Endodermal cell (in vitro differentiated cells): Measurements from ENCODE around the gene TMEM131L. TPM values are rescaled to one million over a fixed set of nuclear protein-coding genes. Genes with fewer than 3 reads are reported as not detected.

Experiments
- DNase-seq: peaks from one replicate; pipeline ENCODE4 v3.0.0-alpha.2; 2017
- H3K27ac ChIP-seq: 2 replicates; pipeline ENCODE4 v1.5.1; 2013; ENCODE audit warnings: mild to moderate bottlenecking, low read depth, low read length, moderate library complexity
- H3K27me3 ChIP-seq: 2 replicates; pipeline ENCODE4 v1.6.1; 2013; ENCODE audit warnings: mild to moderate bottlenecking, low read length, moderate library complexity; ENCODE audit not compliant: insufficient read depth, control insufficient read depth, poor library complexity, severe bottlenecking
- H3K36me3 ChIP-seq: 2 replicates; pipeline ENCODE4 v1.7.0; 2013; ENCODE audit warnings: mild to moderate bottlenecking, low read length, moderate library complexity; ENCODE audit not compliant: control insufficient read depth, insufficient read depth
- H3K4me1 ChIP-seq: one replicate; pipeline ENCODE4 v1.7.0; 2013; ENCODE audit warnings: low read length; ENCODE audit not compliant: control insufficient read depth, insufficient read depth
- H3K4me3 ChIP-seq: 2 replicates; pipeline ENCODE4 v1.5.1; 2013; ENCODE audit warnings: mild to moderate bottlenecking, low read length, moderate library complexity
- H3K9ac ChIP-seq: 2 replicates; pipeline ENCODE4 v1.6.1; 2013; ENCODE audit warnings: mild to moderate bottlenecking, low read length, moderate library complexity; ENCODE audit not compliant: poor library complexity, severe bottlenecking; ENCODE audit errors: extremely low read depth
- H3K9me3 ChIP-seq: 2 replicates; pipeline ENCODE4 v1.6.1; 2013; ENCODE audit warnings: mild to moderate bottlenecking, low read length, moderate library complexity; ENCODE audit not compliant: control insufficient read depth
- H3K27ac Mint-ChIP-seq: 2 replicates; pipeline ENCODE4 v1.8.0; 2020; ENCODE audit warnings: mixed read lengths
- H3K27me3 Mint-ChIP-seq: 2 replicates; pipeline ENCODE4 v1.8.0; 2021; ENCODE audit warnings: mild to moderate bottlenecking, mixed read lengths; ENCODE audit not compliant: insufficient read depth
- H3K36me3 Mint-ChIP-seq: 2 replicates; pipeline ENCODE4 v1.8.0; 2020; ENCODE audit warnings: low read depth, mixed read lengths
- H3K4me1 Mint-ChIP-seq: 2 replicates; pipeline ENCODE4 v1.8.0; 2020; ENCODE audit warnings: mixed read lengths
- H3K4me3 Mint-ChIP-seq: 2 replicates; pipeline ENCODE4 v1.8.0; 2020; ENCODE audit warnings: mild to moderate bottlenecking, moderate library complexity, mixed read lengths
- H3K9me3 Mint-ChIP-seq: 2 replicates; pipeline ENCODE4 v1.8.0; 2020; ENCODE audit warnings: mild to moderate bottlenecking, mixed read lengths
- WGBS, 2 experiments: methylation state at CpG; one replicate each; pipeline versions ENCODE4 v1.1.5 to v1.1.7; 2013; ENCODE audit warnings: missing lambda C conversion rate in 2 of 2, mixed read lengths in 1 of 2; ENCODE audit not compliant: insufficient coverage in 1 of 2, insufficient read length in 1 of 2; 5-methylcytosine and 5-hydroxymethylcytosine counted together
- total RNA-seq, 2 donors: library from RNA; stranded (reverse); fragmentation: NEBNext Ultra II Directional in 1 of 2; extraction: Animal tissue kit (Norgen Biotek cat#: 25700) in 1 of 2; gene quantifications; 2 replicates in 1 of 2; 3 replicates in 1 of 2; pipeline ENCODE4 v1.2.1, GENCODE V29; 2021
- TF ChIP-seq, protein P1 (sequence below): fragments of 200-600 bp; sonication (generic); conservative IDR thresholded peaks from 2 replicates; pipeline ENCODE4 v1.5.0; 2021; ENCODE audit warnings: antibody characterized with exemption, mild to moderate bottlenecking

Gene TMEM131L
- total RNA-seq, 2 donors from 2014 or later: 6.2 to 10.8 TPM

DNA sequence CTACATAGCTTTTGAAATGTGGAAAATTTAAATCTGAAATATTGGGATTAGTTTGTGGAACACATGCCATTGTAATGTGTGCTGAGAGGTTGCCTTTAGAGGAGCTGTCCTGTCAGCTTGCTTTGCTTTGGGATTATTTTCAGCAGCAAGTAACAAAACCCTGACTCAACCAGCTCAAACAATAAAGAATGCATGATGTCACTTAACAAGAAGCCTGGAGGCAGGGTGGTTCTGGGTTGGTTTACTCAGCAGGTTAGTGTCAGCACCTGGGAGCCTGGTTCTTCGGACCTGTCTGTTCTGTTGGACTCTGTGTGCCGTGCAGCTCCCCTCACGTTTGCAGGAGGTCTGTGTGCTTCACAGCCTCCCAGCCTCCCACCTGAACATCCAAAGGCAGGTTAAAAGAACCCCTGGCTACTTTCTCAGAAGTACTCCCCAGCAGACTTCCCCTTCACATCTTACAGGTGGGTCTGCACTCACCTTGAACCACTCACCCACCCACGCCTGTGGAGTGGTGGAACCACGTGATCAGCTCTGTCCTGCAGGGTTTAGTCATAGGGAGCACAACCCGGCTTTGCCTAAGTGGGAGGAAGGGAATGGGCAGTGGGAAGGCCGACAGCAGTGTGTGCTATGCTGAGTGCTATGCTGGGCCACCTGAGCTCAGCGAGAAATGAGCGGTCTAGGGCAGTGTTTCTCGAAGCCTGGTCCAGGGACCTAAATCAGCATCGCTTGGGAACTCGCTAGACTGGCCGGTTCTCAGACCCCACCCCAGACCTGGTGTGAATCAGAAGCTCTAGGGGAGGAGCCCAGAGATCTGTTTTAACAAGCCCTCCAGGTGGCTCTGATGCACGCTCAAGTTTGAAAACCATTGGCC is 20.4 kb downstream of the TMEM131L start:
- peak overlapping the region; percentile 66 for H3K27ac Mint-ChIP-seq
- H3K27me3 ChIP-seq: no peaks in the 10 kb centered on the region
- DNase-seq: peak; percentile 89
- H3K9me3 ChIP-seq: no peaks in the 10 kb centered on the region
- peaks cover 16% of the 10 kb centered on the region for H3K4me1 ChIP-seq
- peak overlapping the region; percentile 14 for H3K27ac ChIP-seq
- peak overlapping the region; percentile 7 for H3K9ac ChIP-seq
- H3K9me3 Mint-ChIP-seq: no peaks in the 10 kb centered on the region
- H3K36me3 Mint-ChIP-seq: no peaks in the 10 kb centered on the region
- TF ChIP-seq, protein P1, sequence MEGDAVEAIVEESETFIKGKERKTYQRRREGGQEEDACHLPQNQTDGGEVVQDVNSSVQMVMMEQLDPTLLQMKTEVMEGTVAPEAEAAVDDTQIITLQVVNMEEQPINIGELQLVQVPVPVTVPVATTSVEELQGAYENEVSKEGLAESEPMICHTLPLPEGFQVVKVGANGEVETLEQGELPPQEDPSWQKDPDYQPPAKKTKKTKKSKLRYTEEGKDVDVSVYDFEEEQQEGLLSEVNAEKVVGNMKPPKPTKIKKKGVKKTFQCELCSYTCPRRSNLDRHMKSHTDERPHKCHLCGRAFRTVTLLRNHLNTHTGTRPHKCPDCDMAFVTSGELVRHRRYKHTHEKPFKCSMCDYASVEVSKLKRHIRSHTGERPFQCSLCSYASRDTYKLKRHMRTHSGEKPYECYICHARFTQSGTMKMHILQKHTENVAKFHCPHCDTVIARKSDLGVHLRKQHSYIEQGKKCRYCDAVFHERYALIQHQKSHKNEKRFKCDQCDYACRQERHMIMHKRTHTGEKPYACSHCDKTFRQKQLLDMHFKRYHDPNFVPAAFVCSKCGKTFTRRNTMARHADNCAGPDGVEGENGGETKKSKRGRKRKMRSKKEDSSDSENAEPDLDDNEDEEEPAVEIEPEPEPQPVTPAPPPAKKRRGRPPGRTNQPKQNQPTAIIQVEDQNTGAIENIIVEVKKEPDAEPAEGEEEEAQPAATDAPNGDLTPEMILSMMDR: no peak
- H3K4me3 Mint-ChIP-seq: no peak overlapping the region
- H3K4me1 Mint-ChIP-seq: peaks cover 45% of the 10 kb centered on the region
- no peaks in the 10 kb centered on the region for H3K27me3 Mint-ChIP-seq
- no peak overlapping the region for H3K4me3 ChIP-seq
- H3K36me3 ChIP-seq: no peaks in the 10 kb centered on the region
- WGBS, 2 experiments: 76 to 81% methylated on average over 12 to 14 of the region's 14 CpGs

DNA sequence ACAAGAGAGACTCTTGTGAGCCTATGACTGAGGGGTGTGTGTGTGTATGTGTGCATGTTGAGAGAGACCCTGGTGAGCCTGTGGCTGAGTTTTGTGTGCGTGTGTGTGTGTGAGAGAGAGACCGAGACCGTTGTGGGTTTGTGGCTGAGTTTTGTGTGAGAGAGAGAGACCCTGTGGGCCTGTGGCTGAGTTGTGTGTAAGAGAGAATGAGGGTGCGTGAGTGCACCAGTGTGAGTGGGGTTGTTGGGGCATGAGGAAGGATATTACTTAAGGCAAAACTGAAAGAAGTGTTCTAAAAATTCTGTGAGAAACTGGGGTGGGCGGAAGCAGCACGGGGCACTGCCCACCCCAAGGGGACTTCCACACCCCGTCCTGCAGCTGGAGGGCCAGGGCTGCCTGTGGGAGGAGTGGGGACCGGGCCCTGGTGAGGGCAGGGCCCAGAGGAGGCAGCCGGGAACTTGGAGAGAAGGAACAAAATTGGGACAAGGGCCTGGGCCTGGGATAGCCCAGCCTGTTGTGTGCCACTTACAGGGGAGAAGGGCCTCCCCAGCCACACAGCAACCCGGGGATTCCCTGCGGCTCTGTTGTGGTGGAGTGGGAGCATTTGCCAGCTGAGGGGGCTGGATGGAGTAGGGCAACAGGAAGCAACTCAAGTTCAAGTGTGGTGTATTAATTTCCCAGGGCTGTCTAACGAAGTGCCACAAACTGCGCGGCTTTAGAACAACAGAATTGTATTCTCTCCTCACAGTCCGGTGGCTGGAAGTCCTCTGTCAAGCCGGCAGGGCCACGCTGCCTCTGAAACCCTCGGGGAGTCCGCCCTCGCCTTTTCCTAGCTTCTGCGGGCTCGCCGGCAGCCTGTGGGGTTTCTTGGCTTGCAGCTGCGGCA is 22.1 kb downstream of the TMEM131L start:
- H3K27ac Mint-ChIP-seq: peak overlapping the region; percentile 69
- H3K27me3 Mint-ChIP-seq: no peaks in the 10 kb centered on the region

More for the DNA sequence above, 22.1 kb downstream of the TMEM131L start:
- H3K4me3 Mint-ChIP-seq: no peak overlapping the region
- no peaks in the 10 kb centered on the region for H3K36me3 Mint-ChIP-seq
- 83% methylated on average over 16 to 24 of the region's 24 CpGs for WGBS, 2 experiments
- no peak overlapping the region for H3K9ac ChIP-seq
- H3K4me1 Mint-ChIP-seq: peaks cover 48% of the 10 kb centered on the region
- H3K4me1 ChIP-seq: peaks cover 16% of the 10 kb centered on the region
- DNase-seq: peak; percentile 75
- TF ChIP-seq, protein P1: no peak
- H3K9me3 ChIP-seq: no peaks in the 10 kb centered on the region
- H3K4me3 ChIP-seq: no peak overlapping the region
- H3K36me3 ChIP-seq: no peaks in the 10 kb centered on the region
- H3K9me3 Mint-ChIP-seq: no peaks in the 10 kb centered on the region
- H3K27ac ChIP-seq: peak overlapping the region; percentile 54
- H3K27me3 ChIP-seq: no peaks in the 10 kb centered on the region
